ENCODE measurements around the gene BANK1. TPM values are rescaled to one million over a fixed set of nuclear protein-coding genes. Genes with fewer than 3 reads are reported as not detected.

BANK1 gene
- total RNA-seq, 1 experiment from 2014 or later: 2.4 TPM

- Histone ChIP-seq H2AFZ (ENCODE audit: low read depth, low read length, poor library complexity, severe bottlenecking) (no peak overlapping the region), H3K27ac (ENCODE audit: low read depth, low read length) (no peak overlapping the region), H3K9me3 (ENCODE audit: control insufficient read depth in 1 of 2, insufficient read depth in 1 of 2, low read depth in 1 of 2, low read length in 2 of 2) (no peaks in the 10 kb centered on the region), H3K9ac (ENCODE audit: low read length) (no peak overlapping the region), H3K9me2 (ENCODE audit: insufficient read depth) (no peaks in the 10 kb centered on the region), H3K4me2 (ENCODE audit: low read length) (no peak overlapping the region), H3K4me3 (replicated peaks in 1 of 2; ENCODE audit: low read depth in 1 of 2, low read length in 2 of 2) (no peak overlapping the region), H3K4me1 (ENCODE audit: control insufficient read depth in 1 of 2, insufficient read depth in 2 of 2, low read length in 2 of 2) (no peaks in the 10 kb centered on the region), H3K27me3 (ENCODE audit: insufficient read depth, low read length) (no peaks in the 10 kb centered on the region), H3K36me3 (ENCODE audit: control insufficient read depth in 1 of 2, insufficient read depth in 2 of 2, low read length in 2 of 2) (no peaks in the 10 kb centered on the region), H3K79me2 (ENCODE audit: insufficient read depth, low read length) (no peaks in the 10 kb centered on the region), H4K20me1 (ENCODE audit: insufficient read depth) (no peaks in the 10 kb centered on the region)
- intact Hi-C loops (cut with micrococcal nuclease): no loop called here
- BruUV-seq (replicated peaks): no TSS peak
- ChIA-PET POLR2A (no interaction called here), RAD21 (ENCODE audit: low non-redundant PET in 1 of 2, low total read pairs in 2 of 2, uncharacterized antibody in 2 of 2, unreplicated experiment in 2 of 2) (no interaction called here), CTCF (no interaction called here)
- no peak for DNase-seq (ENCODE audit: low read depth, low spot score)
- TF ChIP-seq EGR1 (IDR thresholded peaks at IDR 0.05; ENCODE audit: low read depth) (no peak), TCF7L2 (IDR thresholded peaks at IDR 0.05; ENCODE audit: borderline replicate concordance, extremely low read depth, insufficient read depth, insufficient read length) (no peak), EZH2phosphoT487 (IDR thresholded peaks at IDR 0.05; ENCODE audit: borderline replicate concordance) (no peak), POLR2A (IDR thresholded peaks at IDR 0.05; ENCODE audit: borderline replicate concordance, extremely low read depth, insufficient read depth, insufficient read length) (no peak), REST (IDR thresholded peaks at IDR 0.05; ENCODE audit: low read depth) (no peak), ZBTB33 (IDR thresholded peaks at IDR 0.05; ENCODE audit: extremely low read depth, insufficient replicate concordance, low read length) (no peak), ELF1 (IDR thresholded peaks at IDR 0.05; ENCODE audit: borderline replicate concordance, low read depth) (no peak), FOSL1 (IDR thresholded peaks at IDR 0.05; ENCODE audit: low read depth) (no peak), SRF (IDR thresholded peaks at IDR 0.05; ENCODE audit: low read depth) (no peak), CBX3 (IDR thresholded peaks at IDR 0.05; ENCODE audit: low read depth) (no peak), YY1 (IDR thresholded peaks at IDR 0.05; ENCODE audit: extremely low read depth, insufficient replicate concordance, low read depth, low read length) (no peak), POLR2AphosphoS5 (IDR thresholded peaks at IDR 0.05; ENCODE audit: low read depth, low read length) (no peak), CTCF (IDR thresholded peaks at IDR 0.05 in 2 of 3, conservative IDR thresholded peaks at IDR 0.05 in 1 of 3; ENCODE audit: borderline replicate concordance in 1 of 3, insufficient read depth in 1 of 3, low read depth in 2 of 3, low read length in 2 of 3) (no peak), SIN3A (IDR thresholded peaks at IDR 0.05; ENCODE audit: low read depth) (no peak)
- ATAC-seq: no peak
Measured at GRCh38 chr4:101855239-101855638, 64.7 kb downstream of the BANK1 start.

All from HCT116 (cell line).